Ovary (tissue), 3 donors: Measurements from ENCODE around the gene GOLGA8J.
"Not testable (repeated sequence)": the region's sequence is repeated elsewhere in the genome, so short reads cannot be mapped to it uniquely, and the experiment has no call there.

Source experiments
- CTCF ChIP-seq, 3 donors: fragments of 450-650 bp in 2 of 3; fragments of 200-600 bp in 1 of 3; IDR thresholded peaks; one replicate each; pipeline versions ENCODE4 v1.5.1 to v1.8.0; 2016 to 2022; ENCODE audit warnings: antibody characterized with exemption in 3 of 3, mild to moderate bottlenecking in 1 of 3
- EP300 ChIP-seq: sonication (generic); formaldehyde crosslinking; IDR thresholded peaks from one replicate; pipeline ENCODE4 v1.6.1; 2017; ENCODE audit warnings: antibody characterized with exemption
- POLR2A ChIP-seq: fragments of 450-650 bp; IDR thresholded peaks from one replicate; pipeline ENCODE4 v1.6.1; 2017; ENCODE audit warnings: antibody characterized with exemption, mild to moderate bottlenecking, moderate library complexity
- donor health status: DM: no; HTN: no; CAD: no.

- not testable (repeated sequence) for TF ChIP-seq CTCF (IDR thresholded peaks at IDR 0.05); POLR2A; EP300
Measured at GRCh38 chr15:30103941-30104507, 21.3 kb downstream of the GOLGA8J start.
